Right ventricle myocardium inferior (tissue), 1 donor: ENCODE data around the gene TMED3. TPM values are rescaled to one million over a fixed set of nuclear protein-coding genes. Genes with fewer than 3 reads are reported as not detected.

Experiments
- ATAC-seq: fragments of 200-7000 bp; cut with Tn5 transposase; one replicate; pipeline ENCODE4 v1.9.1; 2020; ENCODE audit warnings: mild to moderate bottlenecking, moderate library complexity
- DNase-seq: peaks from one replicate; pipeline ENCODE4 v3.0.0; 2021; ENCODE audit errors: missing footprints
- intact Hi-C: fragments of 100-400 bp; cut with DNase I; formaldehyde crosslinking; loops from one replicate; pipeline ENCODE4 v1.11.0; 2022
- total RNA-seq: library from RNA; stranded (reverse); fragmentation: NEBNext Ultra II Directional; extraction: Animal tissue kit (Norgen Biotek cat#: 25700); gene quantifications from one replicate; pipeline ENCODE4 v1.2.1, GENCODE V29; 2021
- donor health status: DM: no; HTN: yes; CAD: no; lungs with severe emphysema.

Gene TMED3
- total RNA-seq, 1 donor from 2014 or later = 19.3 TPM

- DNase-seq (no peak), ATAC-seq (no peak)
These were observed 59.8 kb downstream of the TMED3 start for GRCh38 chr15:79370716-79371115.

GRCh38 chr15:79371591-79371990 is 60.7 kb downstream of the TMED3 start:
- ATAC-seq (no peak), DNase-seq (no peak)
- intact Hi-C loops = no loop called here

More at GRCh38 chr15:79370716-79371115, 59.8 kb downstream of the TMED3 start:
- intact Hi-C loops = no loop called here

DNA sequence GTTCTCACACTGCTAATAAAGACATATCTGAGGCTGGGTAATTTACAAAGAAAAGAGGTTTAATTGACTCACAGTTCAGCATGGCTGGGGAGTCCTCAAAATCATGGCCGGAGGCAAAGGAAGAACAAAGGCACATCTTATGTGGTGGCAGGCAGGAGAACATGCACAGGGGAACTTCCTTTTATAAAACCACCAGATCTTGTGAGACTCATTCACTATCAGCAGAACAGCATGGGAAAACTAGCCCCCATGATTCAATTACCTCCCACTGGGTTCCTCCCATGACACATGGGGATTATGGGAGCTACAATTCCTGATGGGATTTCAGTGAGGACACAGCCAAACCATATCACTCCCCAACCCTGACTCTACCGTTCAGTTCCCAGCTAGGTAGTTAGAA is 61.5 kb downstream of the TMED3 start:
- intact Hi-C loops = no loop called here
- ATAC-seq = no peak
- DNase-seq = no peak

Other genes with a start within 250 kb of the TMED3 start
- gene RASGRF1, start 220.3 kb upstream of the TMED3 start, total RNA-seq = not detected
- 0.11 TPM for gene ANKRD34C, start 28.4 kb upstream of the TMED3 start, total RNA-seq
- gene MINAR1, start 121.2 kb downstream of the TMED3 start, total RNA-seq = 0.05 TPM